GM12878 (cell line): ENCODE measurements around the gene CAMTA1. TPM values are rescaled to one million over a fixed set of nuclear protein-coding genes. Genes with fewer than 3 reads are reported as not detected.

Experiments
- ATAC-seq: fragments of 200-7000 bp; cut with Tn5 transposase; 3 replicates; pipeline ENCODE4 v1.9.1; 2020; ENCODE audit warnings: mild to moderate bottlenecking, moderate library complexity
- BruUV-seq: library from RNA; stranded (reverse); fragments of 400-500 nt; replicated peaks from 2 replicates; lab custom pipeline; 2021; lab: Mats Ljungman, UMichigan
- CTCF ChIA-PET: fragments of 300-600 bp; sonication (Branson Sonifier 250); formaldehyde crosslinking; extraction: SDS; loops from one replicate; lab custom pipeline; 2021; ENCODE audit warnings: inconsistent platforms; lab: Yijun Ruan, JAX
- POLR2A ChIA-PET: fragments of 350-600 bp; formaldehyde crosslinking; extraction: SDS; loops from one replicate; lab custom pipeline; 2021; ENCODE audit warnings: inconsistent platforms; lab: Charles Lee
- RAD21 ChIA-PET: fragments of 300-600 bp; sonication (Branson Sonifier 250); formaldehyde crosslinking; loops from one replicate; lab custom pipeline; 2023; ENCODE audit warnings: antibody characterized with exemption; ENCODE audit not compliant: unreplicated experiment; lab: Charles Lee
- SMC1A ChIA-PET: fragments of 300-600 bp; sonication (Branson Sonifier 250); formaldehyde crosslinking; loops from one replicate; lab custom pipeline; 2023; ENCODE audit not compliant: unreplicated experiment, uncharacterized antibody; lab: Charles Lee
- DNase-seq: peaks from one replicate; pipeline ENCODE4 v3.0.0-alpha.2; 2011; ENCODE audit warnings: low read depth, low spot score
- FAIRE-seq: peaks from 3 replicates; lab custom pipeline; 2011; peaks lifted over from hg19 to GRCh38; lab: Jason Lieb, UNC
- H2AFZ ChIP-seq: 2 replicates; pipeline ENCODE4 v1.6.0; 2011; ENCODE audit warnings: low read depth, low read length, control low read depth; ENCODE audit not compliant: control insufficient read depth
- H3K27ac ChIP-seq: 2 replicates; pipeline ENCODE4 v1.5.1; 2011; ENCODE audit warnings: control low read depth; ENCODE audit not compliant: control insufficient read depth, insufficient read depth
- H3K27me3 ChIP-seq, 2 experiments: replicated peaks in 1 of 2; 2 replicates each; pipeline versions ENCODE4 v1.6.0 to v1.6.1; 2011; ENCODE audit warnings: low read length in 1 of 2; ENCODE audit not compliant: control insufficient read depth in 2 of 2, insufficient read depth in 2 of 2
- H3K36me3 ChIP-seq, 2 experiments: 2 replicates each; pipeline ENCODE4 v1.5.1; 2011; ENCODE audit warnings: low read length in 1 of 2; ENCODE audit not compliant: control insufficient read depth in 2 of 2, insufficient read depth in 2 of 2
- H3K4me1 ChIP-seq: 2 replicates; pipeline ENCODE4 v1.6.1; 2011; ENCODE audit warnings: mild to moderate bottlenecking, low read length, moderate library complexity, mixed read lengths; ENCODE audit not compliant: control insufficient read depth, insufficient read depth
- H3K4me2 ChIP-seq: 2 replicates; pipeline ENCODE4 v1.6.0; 2011; ENCODE audit warnings: control low read depth; ENCODE audit not compliant: control insufficient read depth, insufficient read depth
- H3K4me3 ChIP-seq: fragments of 200-600 bp; sonication (generic); 2 replicates; pipeline ENCODE4 v1.5.1; 2016
- H3K79me2 ChIP-seq: 2 replicates; pipeline ENCODE4 v1.6.0; 2011; ENCODE audit warnings: low read length; ENCODE audit not compliant: control insufficient read depth, insufficient read depth
- H3K9ac ChIP-seq: 2 replicates; pipeline ENCODE4 v1.8.0; 2011; ENCODE audit warnings: low read length, control low read depth, mixed read lengths; ENCODE audit not compliant: control insufficient read depth, insufficient read depth
- H3K9me3 ChIP-seq: replicated peaks from 3 replicates; pipeline ENCODE4 v1.5.1; 2011; ENCODE audit warnings: mild to moderate bottlenecking, low read length; ENCODE audit not compliant: control insufficient read depth, insufficient read depth
- H4K20me1 ChIP-seq: 2 replicates; pipeline ENCODE4 v1.6.0; 2011; ENCODE audit not compliant: control insufficient read depth, insufficient read depth
- ASH2L ChIP-seq: fragments of 300-600, 200-600 bp; sonication (generic); IDR thresholded peaks from 2 replicates; pipeline ENCODE4 v1.6.1; 2017; ENCODE audit warnings: low read depth, mild to moderate bottlenecking, borderline replicate concordance
- BCL11A ChIP-seq: IDR thresholded peaks from 2 replicates; pipeline ENCODE4 v1.6.1; 2011; ENCODE audit warnings: low read depth, low read length
- ELK1 ChIP-seq: IDR thresholded peaks from 2 replicates; pipeline ENCODE4 v1.6.1; 2012; ENCODE audit warnings: low read depth, low read length, improper control_type of control experiment
- KDM1A ChIP-seq: fragments of 200-600 bp; sonication (generic); IDR thresholded peaks from 2 replicates; pipeline ENCODE4 v1.6.1; 2016; ENCODE audit warnings: borderline replicate concordance
- MYC ChIP-seq: IDR thresholded peaks from 2 replicates; pipeline ENCODE4 v1.6.1; 2011; ENCODE audit warnings: mild to moderate bottlenecking, low read length, moderate library complexity, inconsistent platforms; ENCODE audit not compliant: insufficient read depth, insufficient replicate concordance, insufficient read length, severe bottlenecking
- NBN ChIP-seq: fragments of 450-650 bp; IDR thresholded peaks from 2 replicates; pipeline ENCODE4 v1.6.1; 2016
- NR2F1 ChIP-seq: fragments of 450-650 bp; conservative IDR thresholded peaks from 2 replicates; pipeline ENCODE4 v1.6.1; 2017; ENCODE audit warnings: mild to moderate bottlenecking
- POLR2AphosphoS5 ChIP-seq: IDR thresholded peaks from 2 replicates; pipeline ENCODE4 v1.6.1; 2011; ENCODE audit warnings: mild to moderate bottlenecking, low read length, inconsistent platforms
- RAD51 ChIP-seq: fragments of 450-650 bp; IDR thresholded peaks from 2 replicates; pipeline ENCODE4 v1.6.1; 2016; ENCODE audit warnings: moderate library complexity, mild to moderate bottlenecking, inconsistent platforms
- SREBF2 ChIP-seq: IDR thresholded peaks from 2 replicates; pipeline ENCODE4 v1.6.1; 2012; ENCODE audit warnings: mild to moderate bottlenecking, low read length
- TCF3 ChIP-seq: IDR thresholded peaks from 2 replicates; pipeline ENCODE4 v1.6.1; 2012; ENCODE audit warnings: low read depth, mild to moderate bottlenecking, low read length, borderline replicate concordance; ENCODE audit not compliant: insufficient read depth
- YY1 ChIP-seq: IDR thresholded peaks from 2 replicates; pipeline ENCODE4 v1.6.1; 2011; ENCODE audit warnings: low read depth, mild to moderate bottlenecking, low read length
- ZNF24 ChIP-seq: fragments of 450-650 bp; IDR thresholded peaks from 2 replicates; pipeline ENCODE4 v1.6.1; 2017; ENCODE audit warnings: antibody characterized with exemption, mild to moderate bottlenecking
- ZSCAN29 ChIP-seq: fragments of 450-650 bp; IDR thresholded peaks from 2 replicates; pipeline ENCODE4 v1.6.1; 2017; ENCODE audit warnings: mild to moderate bottlenecking, moderate library complexity
- WGBS: methylation state at CpG from one replicate; pipeline ENCODE4 v1.1.6; 2016; ENCODE audit warnings: low lambda C conversion rate; ENCODE audit not compliant: insufficient replicate concordance, insufficient coverage; ENCODE audit errors: missing lambda C conversion rate; 5-methylcytosine and 5-hydroxymethylcytosine counted together
- in situ Hi-C: fragments of 300-500 bp; cut with MboI; formaldehyde crosslinking; loops from 9 replicates; pipeline ENCODE4 v1.14.3; 2018; ENCODE audit warnings: mixed read lengths
- intact Hi-C: fragments of 100-400 bp; cut with micrococcal nuclease; formaldehyde crosslinking; loops from one replicate; pipeline ENCODE4 v1.14.2; 2022; ENCODE audit not compliant: unreplicated experiment
- polyA plus RNA-seq, 11 experiments: library from polyadenylated mRNA; depleted of rRNA in 4 of 11; unstranded in 6 of 11; stranded (reverse) in 5 of 11; fragments of >200 nt; fragmentation: Nextera tagmentation in 4 of 11; fragmentation: Illumina TruSeq in 1 of 11; extraction: Ambion mirVana in 4 of 11; extraction: Trizol in 1 of 11; gene quantifications; 1 replicate in 1 of 11; 2 replicates in 10 of 11; pipeline versions ENCODE4 v1.2.1 to v1.2.3, GENCODE V29; 2011 to 2016; ENCODE audit warnings: inconsistent platforms in 2 of 11, missing spikeins in 2 of 11, low read depth in 1 of 11
- total RNA-seq, 4 experiments: library from RNA; depleted of rRNA in 3 of 4; stranded (reverse); fragments of >200 nt in 3 of 4; fragmentation: Illumina TruSeq in 1 of 4; extraction: Trizol in 1 of 4; gene quantifications; 2 replicates each; pipeline versions ENCODE4 v1.2.1 to v1.2.3, GENCODE V29; 2013 to 2021
- TF ChIP-seq, protein P1 (sequence below): IDR thresholded peaks from 2 replicates; pipeline ENCODE4 v1.6.1; 2011; ENCODE audit warnings: borderline replicate concordance, low read depth, mild to moderate bottlenecking, moderate library complexity, low read length; ENCODE audit not compliant: insufficient read depth, poor library complexity, severe bottlenecking

Gene CAMTA1
- total and polyA plus RNA-seq, 10 of the 15 experiments (the other 5 are each of a cell fraction or from before 2014, with no cell fraction given), result 37.7 to 148 (median 76.4) TPM

DNA sequence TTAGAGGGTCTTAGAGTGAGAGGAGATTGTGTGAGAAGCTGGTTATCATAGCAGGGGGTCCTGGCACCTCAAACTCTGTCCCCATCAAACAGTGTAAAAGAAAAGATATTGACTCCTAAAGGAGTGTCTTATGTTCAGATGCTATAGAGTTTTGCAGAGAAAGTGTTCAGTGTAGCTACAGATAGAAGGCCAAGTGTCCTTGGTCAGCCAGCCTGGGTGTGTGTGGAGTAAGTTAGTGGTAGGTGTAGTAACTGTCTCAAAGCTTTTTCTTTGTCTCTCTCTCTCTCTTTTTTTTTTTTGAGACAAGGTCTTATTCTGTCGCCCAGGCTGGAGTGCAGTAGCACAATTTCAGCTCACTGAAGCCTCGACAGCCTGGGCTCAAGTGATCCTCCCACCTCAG is 17.2 kb downstream of the CAMTA1 start (continued):
- TF ChIP-seq TCF3, result no peak
- TF ChIP-seq RAD51, result no peak
- TF ChIP-seq KDM1A, result no peak
- TF ChIP-seq ZNF24, result no peak
- TF ChIP-seq, protein P1, sequence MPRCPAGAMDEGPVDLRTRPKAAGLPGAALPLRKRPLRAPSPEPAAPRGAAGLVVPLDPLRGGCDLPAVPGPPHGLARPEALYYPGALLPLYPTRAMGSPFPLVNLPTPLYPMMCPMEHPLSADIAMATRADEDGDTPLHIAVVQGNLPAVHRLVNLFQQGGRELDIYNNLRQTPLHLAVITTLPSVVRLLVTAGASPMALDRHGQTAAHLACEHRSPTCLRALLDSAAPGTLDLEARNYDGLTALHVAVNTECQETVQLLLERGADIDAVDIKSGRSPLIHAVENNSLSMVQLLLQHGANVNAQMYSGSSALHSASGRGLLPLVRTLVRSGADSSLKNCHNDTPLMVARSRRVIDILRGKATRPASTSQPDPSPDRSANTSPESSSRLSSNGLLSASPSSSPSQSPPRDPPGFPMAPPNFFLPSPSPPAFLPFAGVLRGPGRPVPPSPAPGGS, result no peak
- TF ChIP-seq MYC, result no peak

DNA sequence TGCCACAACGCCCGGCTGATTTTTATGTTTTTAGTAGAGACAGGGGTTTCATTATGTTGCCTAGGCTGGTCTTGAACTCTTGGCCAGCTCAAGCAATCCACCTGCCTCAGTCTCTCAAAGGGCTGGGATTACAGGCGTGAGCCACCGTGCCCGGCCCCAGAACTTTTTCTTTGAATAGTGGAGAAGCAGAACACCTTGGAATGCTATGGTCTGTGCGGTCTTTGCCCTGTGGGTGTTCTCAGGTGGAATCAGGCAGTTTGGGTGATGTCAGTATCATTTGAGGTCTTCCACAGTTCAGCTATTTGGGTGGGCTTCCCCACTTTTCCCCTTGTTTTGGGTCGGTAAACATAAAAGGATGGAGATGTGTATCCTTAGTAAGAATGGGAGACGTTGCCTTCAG is 17.6 kb downstream of the CAMTA1 start:
- H4K20me1 ChIP-seq, result peaks cover 3% of the 10 kb centered on the region; the same call in 1 of the 2 replicates
- no peak overlapping the region for H3K4me2 ChIP-seq
- no TSS peak for BruUV-seq
- H3K36me3 ChIP-seq, result peaks cover 0 to 1% of the 10 kb centered on the region in 2 experiments; a peak in 1 of 4 replicates
- no peak for ATAC-seq
- intact Hi-C loops, result no loop called here
- no peak for FAIRE-seq
- CTCF ChIA-PET, result interaction anchor here (0.7 to 3.7 kb wide), 6 partner anchors 10 to 267 kb away, joined by 3 to 31 read pairs (median 4); no protein-coding TSS in a partner anchor
- TF ChIP-seq RAD51, result no peak
- TF ChIP-seq SREBF2, result no peak
- no peak for TF ChIP-seq BCL11A
- TF ChIP-seq YY1, result no peak
- no peak for TF ChIP-seq ZSCAN29
- TF ChIP-seq POLR2AphosphoS5, result no peak
- TF ChIP-seq NBN, result no peak
- TF ChIP-seq ELK1, result no peak
- TF ChIP-seq ASH2L, result no peak
- TF ChIP-seq NR2F1, result no peak
- TF ChIP-seq, all 136 proteins: peak for 0
- ChIA-PET RAD21 (no interaction called here), SMC1A (interaction anchor here (0.6 to 1.1 kb wide), 6 partner anchors 8 to 722 kb away, joined by 3 to 4 read pairs (median 3); no protein-coding TSS in a partner anchor), POLR2A (interaction anchor here (2.2 kb wide), 1 partner anchor 15 kb away, joined by 7 read pairs; no protein-coding TSS in a partner anchor)
- H3K9me3 ChIP-seq, result no peaks in the 10 kb centered on the region
- 86% methylated on average over 8 of the region's 8 CpGs for WGBS
- no peak overlapping the region for H3K27ac ChIP-seq
- H3K27me3 ChIP-seq, result no peaks in the 10 kb centered on the region
- H2AFZ ChIP-seq, result no peak overlapping the region
- peaks cover 8% of the 10 kb centered on the region for H3K4me1 ChIP-seq
- no peak overlapping the region for H3K9ac ChIP-seq
- no peak for DNase-seq
- H3K4me3 ChIP-seq, result no peak overlapping the region
- peaks cover 37% of the 10 kb centered on the region for H3K79me2 ChIP-seq
- in situ Hi-C loops, result no loop called here
